ENCODE data around the gene CISD3. TPM values are rescaled to one million over a fixed set of nuclear protein-coding genes. Genes with fewer than 3 reads are reported as not detected.
A peak's percentile ranks its signal among the peaks of the same experiment; 100 is the strongest.

The CISD3 gene
- total and polyA plus RNA-seq, 2 of the 4 experiments (the other 2 are of a cell fraction), result 1.3 to 14.1 TPM

DNA sequence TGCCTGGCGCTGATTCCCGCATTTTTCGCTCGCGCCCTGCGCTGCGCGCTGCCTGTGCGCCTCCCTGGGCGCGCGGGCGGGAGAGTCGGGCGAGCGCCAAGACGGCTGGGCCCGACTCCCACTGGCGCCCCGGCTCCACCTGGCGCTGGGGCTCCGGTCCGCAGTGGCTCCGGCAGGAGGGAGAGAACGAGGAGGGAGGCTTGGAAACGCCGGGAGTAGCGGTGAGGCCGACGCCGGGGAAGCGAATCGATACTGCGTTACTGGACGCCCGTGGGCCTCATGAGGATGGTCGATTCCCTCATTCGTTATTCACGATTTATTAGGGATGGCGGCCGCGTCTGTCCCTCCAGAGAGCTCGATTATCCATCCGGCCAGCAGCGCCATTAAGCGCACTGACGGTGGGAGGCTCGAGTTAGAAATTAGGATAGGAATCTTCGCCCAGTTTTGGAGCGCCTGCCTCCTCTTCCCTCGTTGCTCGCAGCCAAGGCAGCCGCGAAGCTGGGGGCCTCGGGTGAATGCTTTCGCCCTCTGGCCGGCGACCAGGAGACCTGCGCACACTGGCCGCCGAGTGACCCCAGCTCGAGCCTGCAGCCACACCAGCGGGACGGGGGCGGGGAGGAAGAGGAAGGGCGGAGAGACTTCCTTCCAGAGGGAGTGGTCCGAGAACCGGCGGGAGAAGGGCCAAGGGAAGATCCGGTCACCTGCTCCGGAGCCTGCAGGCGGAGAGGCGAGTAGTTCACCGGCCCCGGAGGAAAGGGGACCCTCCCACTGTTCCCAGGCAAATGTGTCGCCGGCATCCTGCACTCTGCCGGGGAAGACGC, 19.3 kb downstream of the CISD3 start:
- H2AK9ac ChIP-seq (replicated peaks; ENCODE audit: low read depth, low read length, poor library complexity), result peak overlapping the region; percentile 99
- H3K4ac ChIP-seq (ENCODE audit: low read depth, low read length), result peak overlapping the region; percentile 92
- H2BK5ac ChIP-seq (ENCODE audit: low read depth, low read length, poor library complexity, severe bottlenecking), result peak overlapping the region; percentile 33
- peak overlapping the region; percentile 4; the same call in 1 of the 2 replicates for H3K18ac ChIP-seq (ENCODE audit: low read depth, low read length)
- no peaks in the 10 kb centered on the region for H3K27me3 ChIP-seq (ENCODE audit: control insufficient read depth, insufficient read depth, low read length)
- POLR2A ChIA-PET (ENCODE audit: unreplicated experiment), result interaction anchor here (0.6 kb wide), 1 partner anchor 136 kb away, joined by 4 read pairs; no protein-coding TSS in a partner anchor
- dilution Hi-C loops (cut with HindIII; ENCODE audit: low sequenced_read_pairs, unreplicated experiment), result no loop called here
- H3K56ac ChIP-seq (ENCODE audit: extremely low read depth, insufficient read depth, low read length), result peak overlapping the region; percentile 52
- no peak overlapping the region for H2BK15ac ChIP-seq (ENCODE audit: low read depth, low read length)
- DNase-seq (peak; percentile 52), ATAC-seq (ENCODE audit: low read depth) (peak; percentile 2)
- peaks cover under 1% of the 10 kb centered on the region for H3K36me3 ChIP-seq (ENCODE audit: control insufficient read depth, insufficient read depth, low read length)
- peaks cover 12% of the 10 kb centered on the region for H3K9me1 ChIP-seq (ENCODE audit: insufficient read depth, low read length)
- TF ChIP-seq CHD1 (IDR thresholded peaks at IDR 0.05; ENCODE audit: low read depth, low read length) (no peak), NFE2L2 (IDR thresholded peaks at IDR 0.05; ENCODE audit: low read depth, low read length) (no peak), FOS (IDR thresholded peaks at IDR 0.05; ENCODE audit: low read depth, low read length) (no peak), POLR2A (IDR thresholded peaks at IDR 0.05; ENCODE audit: low read depth, low read length) (no peak), CEBPB (IDR thresholded peaks at IDR 0.05; ENCODE audit: low read depth, low read length) (no peak), RCOR1 (IDR thresholded peaks at IDR 0.05; ENCODE audit: insufficient replicate concordance, low read length) (no peak), MAZ (IDR thresholded peaks at IDR 0.05; ENCODE audit: borderline replicate concordance, low read depth, low read length) (no peak), MXI1 (IDR thresholded peaks at IDR 0.05; ENCODE audit: borderline replicate concordance, low read depth, low read length) (no peak)
- TF ChIP-seq, protein P1, sequence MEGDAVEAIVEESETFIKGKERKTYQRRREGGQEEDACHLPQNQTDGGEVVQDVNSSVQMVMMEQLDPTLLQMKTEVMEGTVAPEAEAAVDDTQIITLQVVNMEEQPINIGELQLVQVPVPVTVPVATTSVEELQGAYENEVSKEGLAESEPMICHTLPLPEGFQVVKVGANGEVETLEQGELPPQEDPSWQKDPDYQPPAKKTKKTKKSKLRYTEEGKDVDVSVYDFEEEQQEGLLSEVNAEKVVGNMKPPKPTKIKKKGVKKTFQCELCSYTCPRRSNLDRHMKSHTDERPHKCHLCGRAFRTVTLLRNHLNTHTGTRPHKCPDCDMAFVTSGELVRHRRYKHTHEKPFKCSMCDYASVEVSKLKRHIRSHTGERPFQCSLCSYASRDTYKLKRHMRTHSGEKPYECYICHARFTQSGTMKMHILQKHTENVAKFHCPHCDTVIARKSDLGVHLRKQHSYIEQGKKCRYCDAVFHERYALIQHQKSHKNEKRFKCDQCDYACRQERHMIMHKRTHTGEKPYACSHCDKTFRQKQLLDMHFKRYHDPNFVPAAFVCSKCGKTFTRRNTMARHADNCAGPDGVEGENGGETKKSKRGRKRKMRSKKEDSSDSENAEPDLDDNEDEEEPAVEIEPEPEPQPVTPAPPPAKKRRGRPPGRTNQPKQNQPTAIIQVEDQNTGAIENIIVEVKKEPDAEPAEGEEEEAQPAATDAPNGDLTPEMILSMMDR (conservative IDR thresholded peaks at IDR 0.05; ENCODE audit: low read depth, low read length), result no peak
- 0% methylated on average over 21 of the region's 79 CpGs; no CpG with 5 or more reads in 1 of the 2 experiments for WGBS, 2 experiments (ENCODE audit: extremely low coverage in 2 of 2, insufficient read length in 1 of 2)
- BruUV-seq (replicated peaks), result no TSS peak
- H2BK20ac ChIP-seq (ENCODE audit: low read depth, low read length), result 0 out of 2 replicates have a peak overlapping the region, but pooled peaks have one; percentile 3
- peak overlapping the region; percentile 90 for H2AFZ ChIP-seq (replicated peaks; ENCODE audit: low read length, poor library complexity)
- H3K4me2 ChIP-seq (ENCODE audit: low read depth, low read length), result peak overlapping the region; percentile 81
- peak overlapping the region; percentile 15 for H4K5ac ChIP-seq (ENCODE audit: low read depth, low read length)
- peaks cover 4 to 49% of the 10 kb centered on the region in 2 experiments; a peak in 3 of 4 replicates for H3K79me1 ChIP-seq (ENCODE audit: low read depth in 1 of 2, low read length in 2 of 2)
- peak overlapping the region; percentile 91 for H3K4me3 ChIP-seq (ENCODE audit: insufficient read depth, low read depth, low read length)
- peak overlapping the region; percentile 55 for H3K27ac ChIP-seq (ENCODE audit: insufficient read depth, low read length)
- H3K4me1 ChIP-seq (ENCODE audit: control insufficient read depth, insufficient read depth, low read length), result peaks cover 12% of the 10 kb centered on the region
- peak overlapping the region; percentile 94 for H2AK5ac ChIP-seq (ENCODE audit: low read depth, low read length)
- H3K23ac ChIP-seq (ENCODE audit: low read depth, low read length), result peak overlapping the region; percentile 89; the same call in 1 of the 2 replicates
- H3K9ac ChIP-seq (ENCODE audit: low read depth, low read length), result peak overlapping the region; percentile 70
- peak overlapping the region; percentile 84 to 88; a peak in 3 of 4 replicates for H4K8ac ChIP-seq (ENCODE audit: low read depth in 2 of 2, low read length in 2 of 2)
- H4K91ac ChIP-seq (ENCODE audit: insufficient read depth, low read depth, low read length), result peak overlapping the region; percentile 81
- in situ Hi-C loops (cut with MboI; ENCODE audit: low sequenced_read_pairs), result no loop called here
- H2BK120ac ChIP-seq (ENCODE audit: low read depth, low read length), result peak overlapping the region; percentile 27; the same call in 1 of the 2 replicates
- CTCF ChIA-PET, result interaction anchor here (0.9 kb wide), 1 partner anchor 14 kb away, joined by 3 read pairs; no protein-coding TSS in a partner anchor
- no peaks in the 10 kb centered on the region for H3K9me3 ChIP-seq (ENCODE audit: control insufficient read depth, insufficient read depth, low read length)
- intact Hi-C loops (cut with micrococcal nuclease), result loop anchor here (5.0 kb wide), 1 partner anchor 123 kb away; the partner anchor contains the start of gene LASP1
- peaks cover 34% of the 10 kb centered on the region for H4K20me1 ChIP-seq (ENCODE audit: insufficient read depth, low read length)
- peak overlapping the region; percentile 92 for H3K14ac ChIP-seq (replicated peaks; ENCODE audit: low read depth, low read length)
